A673 (cell line): ENCODE results near the gene SLC27A1.

Experiments
- EZH2 ChIP-seq: fragments of 200-600 bp; sonication (generic); IDR thresholded peaks from 2 replicates; pipeline ENCODE4 v1.6.1; 2017; ENCODE audit warnings: borderline replicate concordance, low read depth, mild to moderate bottlenecking, mixed read lengths, antibody characterized with exemption, low read length; ENCODE audit not compliant: poor library complexity, severe bottlenecking
- TF ChIP-seq, protein P1 (sequence below): fragments of 300-800, 200-600 bp; sonication (generic); conservative IDR thresholded peaks from 2 replicates; pipeline ENCODE4 v1.5.1; 2017; ENCODE audit warnings: low read depth, mild to moderate bottlenecking, antibody characterized with exemption, low read length, moderate library complexity, mixed read lengths

DNA sequence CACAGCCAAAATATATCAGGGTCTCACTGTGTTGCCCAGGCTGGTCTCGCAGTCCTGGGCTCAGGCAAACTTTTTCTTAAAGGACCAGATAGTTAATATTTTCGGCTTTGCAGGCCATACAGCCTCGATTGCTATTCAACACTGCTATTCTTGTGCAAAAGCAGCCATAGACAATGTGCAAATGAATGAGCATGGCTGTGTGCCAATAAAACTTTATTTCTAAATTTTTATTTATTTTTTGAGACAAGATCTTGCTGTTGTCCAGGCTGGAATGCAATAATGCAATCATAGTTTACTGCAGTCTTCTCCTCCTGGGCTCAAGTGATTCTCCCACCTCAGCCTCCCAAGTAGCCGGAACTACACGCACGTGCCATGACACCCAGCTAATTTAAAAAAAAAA, 32.9 kb downstream of the SLC27A1 start:
- TF ChIP-seq, protein P1, sequence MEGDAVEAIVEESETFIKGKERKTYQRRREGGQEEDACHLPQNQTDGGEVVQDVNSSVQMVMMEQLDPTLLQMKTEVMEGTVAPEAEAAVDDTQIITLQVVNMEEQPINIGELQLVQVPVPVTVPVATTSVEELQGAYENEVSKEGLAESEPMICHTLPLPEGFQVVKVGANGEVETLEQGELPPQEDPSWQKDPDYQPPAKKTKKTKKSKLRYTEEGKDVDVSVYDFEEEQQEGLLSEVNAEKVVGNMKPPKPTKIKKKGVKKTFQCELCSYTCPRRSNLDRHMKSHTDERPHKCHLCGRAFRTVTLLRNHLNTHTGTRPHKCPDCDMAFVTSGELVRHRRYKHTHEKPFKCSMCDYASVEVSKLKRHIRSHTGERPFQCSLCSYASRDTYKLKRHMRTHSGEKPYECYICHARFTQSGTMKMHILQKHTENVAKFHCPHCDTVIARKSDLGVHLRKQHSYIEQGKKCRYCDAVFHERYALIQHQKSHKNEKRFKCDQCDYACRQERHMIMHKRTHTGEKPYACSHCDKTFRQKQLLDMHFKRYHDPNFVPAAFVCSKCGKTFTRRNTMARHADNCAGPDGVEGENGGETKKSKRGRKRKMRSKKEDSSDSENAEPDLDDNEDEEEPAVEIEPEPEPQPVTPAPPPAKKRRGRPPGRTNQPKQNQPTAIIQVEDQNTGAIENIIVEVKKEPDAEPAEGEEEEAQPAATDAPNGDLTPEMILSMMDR = no peak
- TF ChIP-seq EZH2 = no peak
